Neural progenitor cell (in vitro differentiated cells): ENCODE data around the gene WRAP73. TPM values are rescaled to one million over a fixed set of nuclear protein-coding genes. Genes with fewer than 3 reads are reported as not detected.

Source experiments
- DNase-seq: peaks from one replicate; pipeline ENCODE4 v3.0.0-alpha.2; 2016; ENCODE audit warnings: low spot score
- H2AFZ ChIP-seq: fragments of 200-600 bp; sonication (generic); replicated peaks from 2 replicates; pipeline ENCODE4 v1.6.1; 2016; ENCODE audit warnings: antibody characterized with exemption
- H3F3A ChIP-seq: fragments of 200-600 bp; sonication (generic); 2 replicates; pipeline ENCODE4 v1.6.1; 2016; ENCODE audit warnings: antibody characterized with exemption, low read depth
- H3K27ac ChIP-seq: fragments of 200-600 bp; sonication (generic); 2 replicates; pipeline ENCODE4 v1.5.1; 2016; ENCODE audit warnings: mild to moderate bottlenecking
- H3K27me3 ChIP-seq: fragments of 200-600 bp; sonication (generic); 2 replicates; pipeline ENCODE4 v1.6.1; 2016; ENCODE audit warnings: mild to moderate bottlenecking, moderate library complexity
- H3K36me3 ChIP-seq: fragments of 200-600 bp; sonication (generic); 2 replicates; pipeline ENCODE4 v1.5.1; 2016
- H3K4me1 ChIP-seq: fragments of 200-600 bp; sonication (generic); 2 replicates; pipeline ENCODE4 v1.6.1; 2016; ENCODE audit warnings: mixed run types
- H3K4me2 ChIP-seq: fragments of 200-600 bp; sonication (generic); 2 replicates; pipeline ENCODE4 v1.6.1; 2016
- H3K4me3 ChIP-seq: fragments of 200-600 bp; sonication (generic); 2 replicates; pipeline ENCODE4 v1.5.1; 2016
- H3K79me2 ChIP-seq: fragments of 200-600 bp; sonication (generic); 2 replicates; pipeline ENCODE4 v1.6.1; 2016; ENCODE audit warnings: low read depth
- H3K9ac ChIP-seq: fragments of 200-600 bp; sonication (generic); 2 replicates; pipeline ENCODE4 v1.6.1; 2016
- H3K9me3 ChIP-seq: fragments of 200-600 bp; sonication (generic); 2 replicates; pipeline ENCODE4 v1.5.1; 2016; ENCODE audit warnings: low read depth
- H4K20me1 ChIP-seq: fragments of 200-600 bp; sonication (generic); 2 replicates; pipeline ENCODE4 v1.6.1; 2016; ENCODE audit warnings: low read depth
- H3K27ac Mint-ChIP-seq: 3 replicates; pipeline ENCODE4 v1.8.0; 2021; ENCODE audit warnings: mixed read lengths
- H3K27me3 Mint-ChIP-seq: 2 replicates; pipeline ENCODE4 v1.8.0; 2022; ENCODE audit warnings: low read depth, mild to moderate bottlenecking, inconsistent platforms, moderate library complexity, mixed read lengths; ENCODE audit not compliant: insufficient read depth
- H3K36me3 Mint-ChIP-seq: 3 replicates; pipeline ENCODE4 v1.8.0; 2021; ENCODE audit warnings: mixed read lengths
- H3K4me1 Mint-ChIP-seq: 3 replicates; pipeline ENCODE4 v1.8.0; 2021; ENCODE audit warnings: mixed read lengths
- H3K4me3 Mint-ChIP-seq: 3 replicates; pipeline ENCODE4 v1.8.0; 2021; ENCODE audit warnings: mild to moderate bottlenecking, moderate library complexity, mixed read lengths
- H3K9me3 Mint-ChIP-seq: 3 replicates; pipeline ENCODE4 v1.8.0; 2020; ENCODE audit warnings: mixed read lengths
- EZH2 ChIP-seq: fragments of 200-600 bp; sonication (generic); IDR thresholded peaks from 2 replicates; pipeline ENCODE4 v1.6.1; 2017; ENCODE audit warnings: antibody characterized with exemption, mild to moderate bottlenecking, moderate library complexity
- EZH2phosphoT487 ChIP-seq: fragments of 200-600 bp; sonication (generic); IDR thresholded peaks from 2 replicates; pipeline ENCODE4 v1.6.1; 2017; ENCODE audit warnings: antibody characterized with exemption
- total RNA-seq: library from RNA; depleted of rRNA; stranded (reverse); fragments of >200 nt; gene quantifications from 2 replicates; pipeline ENCODE4 v1.2.3, GENCODE V29; 2015; ENCODE audit warnings: low replicate concordance
- TF ChIP-seq, protein P1 (sequence below): fragments of 200-600 bp; sonication (generic); IDR thresholded peaks from 2 replicates; pipeline ENCODE4 v1.5.1; 2017; ENCODE audit warnings: antibody characterized with exemption, mild to moderate bottlenecking

Gene WRAP73
- total RNA-seq, 1 donor from 2014 or later: 12.0 TPM

DNA sequence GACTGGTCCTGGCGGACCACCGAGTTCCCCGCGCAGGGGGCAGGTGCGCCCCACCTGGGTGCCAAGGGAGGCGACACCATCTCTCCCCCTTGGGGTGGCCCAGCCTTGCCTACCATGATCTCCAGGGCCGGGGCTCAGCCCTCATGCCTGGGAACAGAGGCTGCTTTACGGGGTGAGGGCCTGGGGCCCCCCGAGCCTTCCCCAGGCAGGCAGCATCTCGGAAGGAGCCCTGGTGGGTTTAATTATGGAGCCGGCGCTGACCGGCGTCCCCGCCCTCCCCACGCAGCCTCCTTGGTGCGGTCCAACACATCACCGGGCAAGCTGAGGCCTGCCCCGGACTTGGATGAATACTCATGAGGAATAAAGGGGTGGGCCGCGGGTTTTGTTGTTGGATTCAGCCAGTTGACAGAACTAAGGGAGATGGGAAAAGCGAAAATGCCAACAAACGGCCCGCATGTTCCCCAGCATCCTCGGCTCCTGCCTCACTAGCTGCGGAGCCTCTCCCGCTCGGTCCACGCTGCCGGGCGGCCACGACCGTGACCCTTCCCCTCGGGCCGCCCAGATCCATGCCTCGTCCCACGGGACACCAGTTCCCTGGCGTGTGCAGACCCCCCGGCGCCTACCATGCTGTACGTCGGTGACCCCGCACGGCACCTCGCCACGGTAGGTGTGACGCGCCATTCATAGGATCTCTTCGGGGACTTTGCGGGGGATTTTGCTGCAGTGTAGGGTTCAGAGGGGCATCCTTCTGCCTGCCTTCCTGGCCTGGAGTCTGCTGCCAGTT, 40.6 kb upstream of the WRAP73 start:
- no peak overlapping the region for H3K4me3 ChIP-seq
- no peak for DNase-seq
- no peak overlapping the region for H3K9ac ChIP-seq
- H2AFZ ChIP-seq: no peak overlapping the region
- H3K27me3 Mint-ChIP-seq: peaks cover 10% of the 10 kb centered on the region
- no peaks in the 10 kb centered on the region for H3K79me2 ChIP-seq
- no peaks in the 10 kb centered on the region for H3K36me3 ChIP-seq
- H3K4me3 Mint-ChIP-seq: no peak overlapping the region
- no peaks in the 10 kb centered on the region for H3K9me3 Mint-ChIP-seq
- no peaks in the 10 kb centered on the region for H3K9me3 ChIP-seq
- H3F3A ChIP-seq: no peaks in the 10 kb centered on the region
- H3K4me1 ChIP-seq: peaks cover 15% of the 10 kb centered on the region
- H3K27ac ChIP-seq: no peak overlapping the region
- H3K36me3 Mint-ChIP-seq: no peaks in the 10 kb centered on the region
- H3K4me1 Mint-ChIP-seq: peaks cover 7% of the 10 kb centered on the region
- no peak overlapping the region for H3K4me2 ChIP-seq
- no peak overlapping the region for H3K27ac Mint-ChIP-seq
- peaks cover 43% of the 10 kb centered on the region for H3K27me3 ChIP-seq
- H4K20me1 ChIP-seq: no peaks in the 10 kb centered on the region
- TF ChIP-seq, protein P1, sequence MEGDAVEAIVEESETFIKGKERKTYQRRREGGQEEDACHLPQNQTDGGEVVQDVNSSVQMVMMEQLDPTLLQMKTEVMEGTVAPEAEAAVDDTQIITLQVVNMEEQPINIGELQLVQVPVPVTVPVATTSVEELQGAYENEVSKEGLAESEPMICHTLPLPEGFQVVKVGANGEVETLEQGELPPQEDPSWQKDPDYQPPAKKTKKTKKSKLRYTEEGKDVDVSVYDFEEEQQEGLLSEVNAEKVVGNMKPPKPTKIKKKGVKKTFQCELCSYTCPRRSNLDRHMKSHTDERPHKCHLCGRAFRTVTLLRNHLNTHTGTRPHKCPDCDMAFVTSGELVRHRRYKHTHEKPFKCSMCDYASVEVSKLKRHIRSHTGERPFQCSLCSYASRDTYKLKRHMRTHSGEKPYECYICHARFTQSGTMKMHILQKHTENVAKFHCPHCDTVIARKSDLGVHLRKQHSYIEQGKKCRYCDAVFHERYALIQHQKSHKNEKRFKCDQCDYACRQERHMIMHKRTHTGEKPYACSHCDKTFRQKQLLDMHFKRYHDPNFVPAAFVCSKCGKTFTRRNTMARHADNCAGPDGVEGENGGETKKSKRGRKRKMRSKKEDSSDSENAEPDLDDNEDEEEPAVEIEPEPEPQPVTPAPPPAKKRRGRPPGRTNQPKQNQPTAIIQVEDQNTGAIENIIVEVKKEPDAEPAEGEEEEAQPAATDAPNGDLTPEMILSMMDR: no peak
- no peak for TF ChIP-seq EZH2phosphoT487
- no peak for TF ChIP-seq EZH2

DNA sequence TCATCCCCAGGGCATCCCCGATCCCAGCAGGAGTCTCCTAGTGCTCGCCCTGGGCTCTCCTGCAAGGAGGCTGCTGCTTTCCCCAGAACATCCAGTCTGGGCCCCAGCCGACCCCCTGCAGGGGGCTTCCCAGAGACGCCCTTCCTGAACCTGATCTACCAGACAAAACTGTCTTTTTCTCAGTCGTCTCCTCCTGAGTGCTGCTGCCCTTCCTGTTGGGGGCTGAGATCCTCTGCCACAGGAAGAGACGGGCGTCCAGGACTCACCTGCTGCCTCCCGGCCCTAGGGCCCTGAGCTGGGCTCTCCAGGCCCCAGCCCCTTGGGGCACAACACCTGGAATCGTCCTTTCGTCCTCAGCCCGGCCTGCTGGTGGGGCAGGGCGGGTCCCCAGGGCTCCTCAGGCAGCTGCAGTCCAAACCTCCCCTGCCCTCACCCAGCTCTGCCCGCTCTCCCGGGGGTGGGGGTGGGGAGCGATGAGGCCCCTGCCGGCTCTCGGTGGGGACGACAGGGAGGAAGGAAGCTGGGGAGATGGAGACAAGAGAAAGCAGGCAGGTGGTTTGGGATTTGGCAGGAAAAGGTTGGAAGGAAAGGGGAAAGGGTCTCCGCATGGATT, 39.3 kb upstream of the WRAP73 start:
- Mint-ChIP-seq H3K9me3 (no peaks in the 10 kb centered on the region), H3K4me1 (peaks cover 5% of the 10 kb centered on the region), H3K36me3 (no peaks in the 10 kb centered on the region), H3K4me3 (no peak overlapping the region), H3K27ac (no peak overlapping the region), H3K27me3 (peaks cover 12% of the 10 kb centered on the region)
- no peak for DNase-seq
- peaks cover 15% of the 10 kb centered on the region for H3K4me1 ChIP-seq
- no peaks in the 10 kb centered on the region for H3F3A ChIP-seq
- H3K9ac ChIP-seq: no peak overlapping the region
- H3K27me3 ChIP-seq: peaks cover 51% of the 10 kb centered on the region
- no peak overlapping the region for H3K27ac ChIP-seq
- H3K4me3 ChIP-seq: no peak overlapping the region
- TF ChIP-seq EZH2phosphoT487: no peak
- no peak for TF ChIP-seq EZH2
- TF ChIP-seq, protein P1: no peak
- H3K36me3 ChIP-seq: no peaks in the 10 kb centered on the region
- peak overlapping the region; percentile 6 for H3K4me2 ChIP-seq
- no peaks in the 10 kb centered on the region for H4K20me1 ChIP-seq
- H3K9me3 ChIP-seq: no peaks in the 10 kb centered on the region
- no peaks in the 10 kb centered on the region for H3K79me2 ChIP-seq
- no peak overlapping the region for H2AFZ ChIP-seq

DNA sequence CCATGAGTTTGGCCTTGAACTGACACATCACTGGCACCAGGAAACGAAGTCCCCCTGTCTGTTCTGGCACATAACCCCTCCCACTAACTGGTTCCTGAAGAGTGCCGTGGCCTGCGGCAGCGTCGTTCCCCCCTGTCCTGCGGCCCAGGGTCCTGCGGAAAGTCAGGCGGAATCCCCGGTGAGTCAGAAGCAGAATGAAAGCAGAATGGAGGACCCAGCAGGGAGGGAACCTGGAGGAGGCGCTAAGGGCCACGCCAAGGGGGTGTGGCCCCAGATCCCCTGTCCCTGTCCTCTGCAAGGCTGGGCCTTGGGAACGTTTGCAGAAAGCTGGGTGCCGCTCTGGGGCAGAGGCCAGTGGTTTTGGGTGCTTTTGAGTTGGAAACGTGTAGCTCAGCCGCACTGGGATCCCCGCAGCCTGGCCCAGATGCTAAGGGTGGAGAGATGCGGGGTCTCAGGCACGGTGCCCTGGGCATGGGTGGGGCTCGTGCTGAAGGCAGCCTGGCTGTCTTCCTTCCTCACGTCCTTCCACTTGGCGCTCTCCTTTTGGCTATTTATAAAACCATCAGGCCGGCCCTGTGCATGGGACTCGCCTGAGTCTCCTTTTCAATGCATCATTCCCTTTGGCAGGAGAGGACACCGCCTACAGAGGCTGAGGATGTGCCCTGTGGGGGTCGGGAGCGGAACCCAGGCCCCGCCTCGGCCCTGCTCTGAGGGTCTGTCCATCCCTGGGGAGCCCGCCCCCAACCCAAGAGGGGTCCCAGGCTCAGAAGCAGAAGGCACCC, 38.6 kb upstream of the WRAP73 start:
- Histone ChIP-seq H3K4me1 (peaks cover 18% of the 10 kb centered on the region), H3F3A (no peaks in the 10 kb centered on the region), H3K36me3 (no peaks in the 10 kb centered on the region), H3K9me3 (no peaks in the 10 kb centered on the region), H3K9ac (no peak overlapping the region), H2AFZ (no peak overlapping the region), H3K4me2 (peak overlapping the region; percentile 11), H3K4me3 (no peak overlapping the region), H4K20me1 (no peaks in the 10 kb centered on the region), H3K27ac (no peak overlapping the region), H3K27me3 (peaks cover 58% of the 10 kb centered on the region), H3K79me2 (no peaks in the 10 kb centered on the region)
- Mint-ChIP-seq H3K4me1 (peaks cover 5% of the 10 kb centered on the region), H3K4me3 (no peak overlapping the region), H3K9me3 (no peaks in the 10 kb centered on the region), H3K27me3 (peaks cover 12% of the 10 kb centered on the region), H3K27ac (peak overlapping the region; percentile 37), H3K36me3 (no peaks in the 10 kb centered on the region)
- TF ChIP-seq, protein P1: no peak
- no peak for TF ChIP-seq EZH2
- no peak for TF ChIP-seq EZH2phosphoT487
- DNase-seq: peak; percentile 56
